ENCODE data around the gene CDR2L.
A peak's percentile ranks its signal among the peaks of the same experiment; 100 is the strongest.
"Not testable (repeated sequence)": the region's sequence is repeated elsewhere in the genome, so short reads cannot be mapped to it uniquely, and the experiment has no call there.

Gene CDR2L

DNA sequence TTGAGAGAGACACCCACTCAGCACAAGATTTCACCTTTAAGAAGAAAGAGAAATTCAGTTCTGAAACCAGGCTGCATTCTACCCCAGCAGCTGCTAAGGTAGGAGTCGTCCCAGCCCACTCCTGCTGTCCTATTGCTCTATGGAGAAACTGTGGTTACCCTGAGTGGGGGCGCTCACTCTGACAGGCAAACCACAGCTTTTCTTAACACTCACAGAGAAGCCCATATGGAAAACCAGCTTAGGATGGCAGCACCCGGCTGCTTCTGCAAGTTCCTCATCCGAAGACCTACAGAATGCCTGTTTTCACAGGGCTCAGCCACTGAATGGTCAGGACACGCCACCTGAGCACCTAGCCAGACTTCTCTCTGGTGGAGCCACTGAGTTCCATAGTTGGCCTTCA, 51.8 kb downstream of the CDR2L start:
- Histone ChIP-seq H3K4me2 (ENCODE audit: low read length) (no peak overlapping the region), H3K9me2 (ENCODE audit: low read depth, low read length) (no peaks in the 10 kb centered on the region), H3K27ac (ENCODE audit: low read depth, low read length, poor library complexity, severe bottlenecking) (no peak overlapping the region), H3K79me2 (ENCODE audit: insufficient read depth, low read length) (no peaks in the 10 kb centered on the region), H3F3A (ENCODE audit: insufficient read depth, low read length) (no peaks in the 10 kb centered on the region), H2AFZ (ENCODE audit: low read length) (no peak overlapping the region), H3K27me3 (ENCODE audit: insufficient read depth, low read length) (no peaks in the 10 kb centered on the region), H3K4me3 (ENCODE audit: low read depth, low read length, poor library complexity, severe bottlenecking) (no peak overlapping the region), H3K4me1 (ENCODE audit: insufficient read depth, low read length, severe bottlenecking) (peaks cover 8% of the 10 kb centered on the region), H3K9ac (ENCODE audit: low read length) (no peak overlapping the region), H3K36me3 (ENCODE audit: insufficient read depth, low read length) (peaks cover 42% of the 10 kb centered on the region), H3K9me3 (ENCODE audit: low read length) (no peaks in the 10 kb centered on the region), H4K20me1 (ENCODE audit: insufficient read depth, low read length) (no peaks in the 10 kb centered on the region)
- TF ChIP-seq, protein P1, sequence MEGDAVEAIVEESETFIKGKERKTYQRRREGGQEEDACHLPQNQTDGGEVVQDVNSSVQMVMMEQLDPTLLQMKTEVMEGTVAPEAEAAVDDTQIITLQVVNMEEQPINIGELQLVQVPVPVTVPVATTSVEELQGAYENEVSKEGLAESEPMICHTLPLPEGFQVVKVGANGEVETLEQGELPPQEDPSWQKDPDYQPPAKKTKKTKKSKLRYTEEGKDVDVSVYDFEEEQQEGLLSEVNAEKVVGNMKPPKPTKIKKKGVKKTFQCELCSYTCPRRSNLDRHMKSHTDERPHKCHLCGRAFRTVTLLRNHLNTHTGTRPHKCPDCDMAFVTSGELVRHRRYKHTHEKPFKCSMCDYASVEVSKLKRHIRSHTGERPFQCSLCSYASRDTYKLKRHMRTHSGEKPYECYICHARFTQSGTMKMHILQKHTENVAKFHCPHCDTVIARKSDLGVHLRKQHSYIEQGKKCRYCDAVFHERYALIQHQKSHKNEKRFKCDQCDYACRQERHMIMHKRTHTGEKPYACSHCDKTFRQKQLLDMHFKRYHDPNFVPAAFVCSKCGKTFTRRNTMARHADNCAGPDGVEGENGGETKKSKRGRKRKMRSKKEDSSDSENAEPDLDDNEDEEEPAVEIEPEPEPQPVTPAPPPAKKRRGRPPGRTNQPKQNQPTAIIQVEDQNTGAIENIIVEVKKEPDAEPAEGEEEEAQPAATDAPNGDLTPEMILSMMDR (IDR thresholded peaks at IDR 0.05; ENCODE audit: low read length), result no peak
- no peak for TF ChIP-seq EZH2 (IDR thresholded peaks at IDR 0.05; ENCODE audit: borderline replicate concordance, low read length)

DNA sequence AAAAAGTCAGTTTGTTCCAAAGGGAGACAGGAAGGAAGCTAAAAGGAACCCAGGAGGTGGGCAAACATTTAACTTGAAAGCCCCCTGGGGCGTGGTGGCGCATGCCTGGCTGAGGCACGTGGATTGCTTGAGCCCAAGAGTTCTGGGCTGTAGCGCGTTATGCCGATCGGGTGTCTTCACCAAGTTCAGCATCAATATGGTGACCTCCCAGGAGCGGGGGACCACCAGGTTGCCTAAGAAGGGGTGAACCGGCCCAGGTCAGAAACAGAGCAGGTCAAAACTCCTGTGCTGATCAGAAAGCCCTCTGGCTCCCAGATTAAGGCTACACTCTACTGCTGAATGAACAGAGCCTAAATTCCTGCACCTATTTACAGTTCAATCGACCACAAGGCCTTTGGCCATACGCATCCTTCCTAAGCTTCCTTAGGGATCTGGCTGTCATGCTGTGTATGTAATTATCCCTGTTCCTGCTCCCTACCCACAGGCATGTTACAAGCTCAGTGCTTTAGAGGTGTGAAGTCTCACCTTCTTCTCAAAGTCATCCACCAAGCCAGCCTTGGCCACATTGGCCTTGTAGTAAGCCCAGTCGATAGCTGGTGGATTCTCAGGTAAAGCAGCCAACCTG, 54.3 kb downstream of the CDR2L start:
- Histone ChIP-seq H3K79me2 (ENCODE audit: insufficient read depth, low read length) (no peaks in the 10 kb centered on the region), H3K4me2 (ENCODE audit: low read length) (no peak overlapping the region), H4K20me1 (ENCODE audit: insufficient read depth, low read length) (no peaks in the 10 kb centered on the region), H3K4me3 (ENCODE audit: low read depth, low read length, poor library complexity, severe bottlenecking) (no peak overlapping the region), H2AFZ (ENCODE audit: low read length) (no peak overlapping the region), H3F3A (ENCODE audit: insufficient read depth, low read length) (no peaks in the 10 kb centered on the region), H3K36me3 (ENCODE audit: insufficient read depth, low read length) (peaks cover 42% of the 10 kb centered on the region), H3K27ac (ENCODE audit: low read depth, low read length, poor library complexity, severe bottlenecking) (no peak overlapping the region), H3K9me2 (ENCODE audit: low read depth, low read length) (no peaks in the 10 kb centered on the region), H3K27me3 (ENCODE audit: insufficient read depth, low read length) (no peaks in the 10 kb centered on the region), H3K9ac (ENCODE audit: low read length) (no peak overlapping the region), H3K9me3 (ENCODE audit: low read length) (no peaks in the 10 kb centered on the region), H3K4me1 (ENCODE audit: insufficient read depth, low read length, severe bottlenecking) (peaks cover 10% of the 10 kb centered on the region)
- TF ChIP-seq, protein P1 (IDR thresholded peaks at IDR 0.05; ENCODE audit: low read length), result no peak
- no peak for TF ChIP-seq EZH2 (IDR thresholded peaks at IDR 0.05; ENCODE audit: borderline replicate concordance, low read length)

DNA sequence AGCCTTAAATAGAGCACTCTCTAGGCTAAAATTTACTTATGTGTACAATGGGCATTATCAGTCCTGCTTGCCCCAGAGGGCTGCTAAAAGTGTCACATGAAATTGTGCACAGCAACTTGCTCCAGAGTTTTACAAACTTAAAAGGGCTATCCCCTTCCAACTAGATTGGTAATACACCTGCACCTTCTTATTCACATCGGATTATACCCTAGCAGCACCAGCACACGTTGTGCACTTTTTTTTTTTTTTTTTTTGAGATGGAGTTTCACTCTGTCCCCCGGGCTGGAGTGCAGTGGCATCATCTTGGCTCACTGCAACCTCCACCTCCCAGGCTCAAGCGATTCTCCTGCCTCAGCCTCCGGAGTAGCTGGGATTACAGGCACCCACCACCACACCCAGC, 56.4 kb downstream of the CDR2L start:
- not testable (repeated sequence) for H3K27ac ChIP-seq (ENCODE audit: low read depth, low read length, poor library complexity, severe bottlenecking); H3F3A ChIP-seq (ENCODE audit: insufficient read depth, low read length)

GRCh38 chr17:75044716-75045115, 57.3 kb downstream of the CDR2L start:
- Histone ChIP-seq H3K4me3 (ENCODE audit: low read depth, low read length, poor library complexity, severe bottlenecking) (no peak overlapping the region), H4K20me1 (ENCODE audit: insufficient read depth, low read length) (no peaks in the 10 kb centered on the region), H3K27ac (ENCODE audit: low read depth, low read length, poor library complexity, severe bottlenecking) (no peak overlapping the region)

More for the DNA sequence above, 56.4 kb downstream of the CDR2L start:
- not testable (repeated sequence) for H3K9ac ChIP-seq (ENCODE audit: low read length); H3K4me3 ChIP-seq (ENCODE audit: low read depth, low read length, poor library complexity, severe bottlenecking); H3K9me2 ChIP-seq (ENCODE audit: low read depth, low read length); H3K79me2 ChIP-seq (ENCODE audit: insufficient read depth, low read length); H3K9me3 ChIP-seq (ENCODE audit: low read length); H3K27me3 ChIP-seq (ENCODE audit: insufficient read depth, low read length); H4K20me1 ChIP-seq (ENCODE audit: insufficient read depth, low read length); H3K4me2 ChIP-seq (ENCODE audit: low read length); H2AFZ ChIP-seq (ENCODE audit: low read length)
- Histone ChIP-seq H3K36me3 (ENCODE audit: insufficient read depth, low read length) (peaks cover 37% of the 10 kb centered on the region), H3K4me1 (ENCODE audit: insufficient read depth, low read length, severe bottlenecking) (peaks cover 22% of the 10 kb centered on the region)

GRCh38 chr17:75045946-75046406, 58.5 kb downstream of the CDR2L start:
- Histone ChIP-seq H3K4me2 (ENCODE audit: low read length) (peak overlapping the region; percentile 75), H3K36me3 (ENCODE audit: insufficient read depth, low read length) (peaks cover 22% of the 10 kb centered on the region), H3K9ac (ENCODE audit: low read length) (peak overlapping the region; percentile 82), H3K4me3 (ENCODE audit: low read depth, low read length, poor library complexity, severe bottlenecking) (peak overlapping the region; percentile 83), H3K4me1 (ENCODE audit: insufficient read depth, low read length, severe bottlenecking) (peaks cover 24% of the 10 kb centered on the region)
- H3K9me3 ChIP-seq (ENCODE audit: low read length); H3F3A ChIP-seq (ENCODE audit: insufficient read depth, low read length); H3K27ac ChIP-seq (ENCODE audit: low read depth, low read length, poor library complexity, severe bottlenecking); H3K79me2 ChIP-seq (ENCODE audit: insufficient read depth, low read length); H4K20me1 ChIP-seq (ENCODE audit: insufficient read depth, low read length); H3K9me2 ChIP-seq (ENCODE audit: low read depth, low read length); H3K27me3 ChIP-seq (ENCODE audit: insufficient read depth, low read length); H2AFZ ChIP-seq (ENCODE audit: low read length): not testable (repeated sequence)

More at GRCh38 chr17:75044716-75045115, 57.3 kb downstream of the CDR2L start:
- Histone ChIP-seq H3K4me2 (ENCODE audit: low read length) (no peak overlapping the region), H3K9ac (ENCODE audit: low read length) (no peak overlapping the region), H3K9me3 (ENCODE audit: low read length) (no peaks in the 10 kb centered on the region), H2AFZ (ENCODE audit: low read length) (no peak overlapping the region), H3K79me2 (ENCODE audit: insufficient read depth, low read length) (no peaks in the 10 kb centered on the region), H3K36me3 (ENCODE audit: insufficient read depth, low read length) (peaks cover 29% of the 10 kb centered on the region), H3K27me3 (ENCODE audit: insufficient read depth, low read length) (no peaks in the 10 kb centered on the region), H3F3A (ENCODE audit: insufficient read depth, low read length) (no peaks in the 10 kb centered on the region), H3K9me2 (ENCODE audit: low read depth, low read length) (no peaks in the 10 kb centered on the region), H3K4me1 (ENCODE audit: insufficient read depth, low read length, severe bottlenecking) (peaks cover 24% of the 10 kb centered on the region)
- TF ChIP-seq, protein P1 (IDR thresholded peaks at IDR 0.05; ENCODE audit: low read length), result no peak
- TF ChIP-seq EZH2 (IDR thresholded peaks at IDR 0.05; ENCODE audit: borderline replicate concordance, low read length), result no peak

Measured in OCI-LY1 (cell line).